GM12873 (cell line): ENCODE data around the gene CCT6B.
A peak's percentile ranks its signal among the peaks of the same experiment; 100 is the strongest.

ENCODE experiments used
- TF ChIP-seq, protein P1 (sequence below): IDR thresholded peaks from 2 replicates; pipeline ENCODE4 v1.5.1; 2012; ENCODE audit warnings: low read depth, mild to moderate bottlenecking, moderate library complexity, low read length, control low read depth; ENCODE audit not compliant: insufficient read depth; ENCODE audit errors: missing control alignments

The CCT6B gene

DNA sequence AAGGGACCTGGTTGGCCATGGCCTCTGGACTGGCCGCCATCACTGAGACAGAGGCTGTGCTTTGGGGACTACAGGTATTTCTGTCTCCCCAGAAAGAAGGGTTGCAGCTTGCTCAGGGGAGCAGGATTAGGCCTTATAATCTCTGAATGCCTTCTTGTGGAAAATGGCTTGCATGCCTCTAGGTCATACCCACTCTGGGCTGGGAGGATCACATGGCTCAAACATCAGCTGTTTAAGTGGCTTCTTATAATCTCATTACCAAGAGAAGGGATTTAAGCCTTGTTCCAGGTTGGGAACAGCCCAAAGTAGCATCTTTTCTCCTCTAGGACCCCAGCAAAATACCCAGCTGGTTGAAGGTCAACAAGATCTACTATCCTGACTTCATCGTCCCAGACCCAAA, 38.2 kb upstream of the CCT6B start:
- TF ChIP-seq, protein P1, sequence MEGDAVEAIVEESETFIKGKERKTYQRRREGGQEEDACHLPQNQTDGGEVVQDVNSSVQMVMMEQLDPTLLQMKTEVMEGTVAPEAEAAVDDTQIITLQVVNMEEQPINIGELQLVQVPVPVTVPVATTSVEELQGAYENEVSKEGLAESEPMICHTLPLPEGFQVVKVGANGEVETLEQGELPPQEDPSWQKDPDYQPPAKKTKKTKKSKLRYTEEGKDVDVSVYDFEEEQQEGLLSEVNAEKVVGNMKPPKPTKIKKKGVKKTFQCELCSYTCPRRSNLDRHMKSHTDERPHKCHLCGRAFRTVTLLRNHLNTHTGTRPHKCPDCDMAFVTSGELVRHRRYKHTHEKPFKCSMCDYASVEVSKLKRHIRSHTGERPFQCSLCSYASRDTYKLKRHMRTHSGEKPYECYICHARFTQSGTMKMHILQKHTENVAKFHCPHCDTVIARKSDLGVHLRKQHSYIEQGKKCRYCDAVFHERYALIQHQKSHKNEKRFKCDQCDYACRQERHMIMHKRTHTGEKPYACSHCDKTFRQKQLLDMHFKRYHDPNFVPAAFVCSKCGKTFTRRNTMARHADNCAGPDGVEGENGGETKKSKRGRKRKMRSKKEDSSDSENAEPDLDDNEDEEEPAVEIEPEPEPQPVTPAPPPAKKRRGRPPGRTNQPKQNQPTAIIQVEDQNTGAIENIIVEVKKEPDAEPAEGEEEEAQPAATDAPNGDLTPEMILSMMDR: no peak

DNA sequence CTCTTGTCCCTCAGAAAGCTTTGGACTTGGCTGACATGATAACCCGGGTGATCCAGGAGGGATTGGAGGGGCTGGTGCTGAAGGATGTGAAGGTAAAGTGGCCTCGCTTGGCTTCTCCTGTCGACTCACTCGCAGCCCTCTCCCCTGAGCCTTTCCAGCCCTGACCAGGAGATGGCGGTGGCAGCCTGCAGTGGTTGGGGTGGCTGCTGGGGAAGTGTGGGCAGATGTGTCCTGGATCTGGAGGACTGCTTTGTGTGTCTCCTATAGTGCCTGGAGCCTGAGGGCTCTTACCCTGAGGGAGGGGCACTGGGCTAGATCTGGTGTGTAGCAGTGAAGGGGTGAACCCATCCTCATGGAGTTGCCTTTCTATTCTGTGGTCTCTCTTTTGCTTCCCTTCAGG, 36.9 kb upstream of the CCT6B start:
- TF ChIP-seq, protein P1: peak; percentile 97

DNA sequence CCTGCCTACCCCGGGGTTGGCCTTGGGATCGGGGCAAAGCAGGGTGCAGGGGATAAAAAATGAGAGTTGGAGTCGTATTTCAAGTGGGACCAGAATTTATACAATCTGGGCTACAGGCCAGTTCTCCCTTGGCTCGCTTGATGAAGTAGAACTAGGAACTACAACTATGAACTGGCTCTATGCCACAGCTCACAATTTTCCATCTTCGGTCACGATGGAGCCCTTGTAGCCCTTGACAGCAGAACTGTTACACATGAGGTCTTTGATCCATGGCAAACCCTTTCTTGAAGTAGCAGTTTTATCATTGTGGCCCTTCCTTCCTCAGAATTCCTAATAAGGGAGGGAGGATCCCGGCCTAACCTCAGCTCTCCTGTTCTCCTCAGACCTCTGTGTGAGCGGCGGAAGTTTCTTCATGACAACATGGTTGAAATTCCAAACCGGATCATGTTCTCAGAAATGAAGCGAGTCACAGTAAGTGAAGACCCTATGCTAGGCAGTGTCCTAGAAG, 36.1 kb upstream of the CCT6B start:
- TF ChIP-seq, protein P1: no peak

DNA sequence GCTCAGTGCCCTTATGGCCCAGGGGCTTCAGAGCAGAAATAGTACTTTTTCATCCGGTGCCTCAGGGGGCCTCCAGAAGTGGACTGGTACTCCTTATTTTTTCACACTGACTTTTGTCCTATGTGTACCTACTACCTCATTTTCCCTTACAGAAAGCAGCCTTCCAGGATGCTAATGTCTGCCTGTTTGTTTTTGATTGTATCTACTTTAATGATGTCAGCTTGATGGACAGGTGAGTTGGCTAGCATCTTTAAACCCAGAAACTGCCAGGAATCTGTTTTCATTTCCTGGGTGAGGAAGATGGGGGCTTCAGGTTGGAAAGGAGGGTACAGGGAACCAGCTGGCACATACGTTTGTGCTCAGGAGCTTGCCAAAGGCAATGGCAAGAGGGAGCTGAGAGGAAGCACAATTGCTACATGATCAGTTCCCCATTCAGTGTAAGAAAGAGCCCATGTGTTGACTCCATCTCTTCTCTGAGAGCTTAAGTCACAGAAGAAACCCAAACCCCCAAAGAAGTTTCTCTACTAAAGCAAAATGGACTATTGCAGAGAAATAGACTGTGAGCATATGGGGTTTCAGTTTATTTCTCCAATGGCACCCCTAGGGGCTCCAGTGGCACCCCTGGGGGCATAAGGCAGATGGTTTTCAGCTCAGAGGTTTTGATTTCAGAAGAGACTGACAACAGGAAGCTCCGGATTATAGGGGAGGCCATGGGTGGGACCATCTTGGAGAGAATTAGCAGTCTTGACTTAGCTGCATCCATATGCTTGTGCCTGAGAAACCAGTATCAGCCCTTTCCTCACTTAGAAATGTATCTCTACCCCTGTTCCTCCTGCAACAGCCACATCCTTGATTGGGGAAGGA, 35.4 kb upstream of the CCT6B start:
- TF ChIP-seq, protein P1: no peak

- TF ChIP-seq, protein P1: no peak
Observed at GRCh38 chr17:34993031-34993430, 31.8 kb upstream of the CCT6B start.

GRCh38 chr17:34991606-34992005, 30.3 kb upstream of the CCT6B start:
- TF ChIP-seq, protein P1: no peak

DNA sequence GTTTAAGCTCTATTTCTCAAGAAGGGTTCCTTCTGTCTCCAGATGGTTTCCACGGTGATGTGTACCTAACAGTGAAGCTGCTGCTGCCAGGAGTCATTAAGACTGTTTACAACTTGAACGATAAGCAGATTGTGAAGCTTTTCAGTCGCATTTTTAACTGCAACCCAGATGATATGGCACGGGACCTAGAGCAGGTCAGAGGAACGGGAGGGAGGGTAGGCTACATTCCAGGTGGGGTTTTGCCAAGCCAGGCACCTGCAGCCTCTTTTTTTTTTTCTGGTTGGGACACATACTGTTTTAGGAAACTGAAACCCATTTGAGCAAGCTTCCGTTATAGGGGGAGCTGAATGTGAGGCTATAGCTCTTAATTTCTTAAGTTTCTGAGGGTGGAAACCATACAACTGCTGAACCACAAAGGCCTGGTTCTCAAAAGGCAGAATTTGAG, 29.7 kb upstream of the CCT6B start:
- TF ChIP-seq, protein P1: no peak
